HG02943 (cell line): Measurements from ENCODE around the gene PDGFRA.

Source experiments
- ATAC-seq: cut with Tn5 transposase; IDR thresholded peaks from one replicate; pipeline ENCODE4 v1.9.1; 2021; ENCODE audit warnings: mild to moderate bottlenecking, low read depth, moderate library complexity; ENCODE audit not compliant: unreplicated experiment

PDGFRA gene

DNA sequence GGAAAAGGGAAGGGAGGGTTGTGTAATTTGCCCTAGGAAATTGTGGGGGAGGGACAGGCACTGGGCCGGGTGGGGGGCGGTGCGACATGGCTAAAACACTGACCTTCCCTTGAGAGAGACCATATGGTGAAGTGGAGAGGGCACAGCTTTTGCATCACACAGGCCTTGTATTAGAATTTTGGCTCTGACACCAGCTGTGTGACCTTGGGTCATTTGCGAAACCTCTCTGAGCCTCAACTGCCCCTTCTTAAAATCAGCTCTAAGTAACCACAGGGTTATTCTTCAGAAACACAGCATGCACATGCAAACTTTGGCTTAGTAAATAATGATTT, 25.8 kb downstream of the PDGFRA start:
- ATAC-seq, result no peak

DNA sequence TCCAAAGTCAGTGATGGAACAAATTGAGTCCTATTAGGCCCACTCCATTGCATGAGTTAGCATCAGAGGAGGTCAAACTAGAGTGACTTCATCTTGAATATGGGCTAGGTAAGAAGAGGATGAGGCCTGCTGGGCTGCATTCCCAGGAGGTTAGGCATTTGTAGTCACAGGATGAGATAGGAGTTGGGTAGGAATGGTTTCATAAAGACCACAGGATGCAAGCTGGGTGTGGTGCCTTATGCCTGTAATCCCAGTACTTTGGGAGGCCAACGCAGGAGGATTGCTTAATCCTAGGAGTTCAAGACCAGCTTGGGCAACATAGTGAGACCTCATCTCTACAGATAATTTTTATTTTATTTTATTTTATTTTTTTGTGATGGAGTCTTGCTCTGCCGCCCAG, 26.8 kb downstream of the PDGFRA start:
- ATAC-seq, result no peak

DNA sequence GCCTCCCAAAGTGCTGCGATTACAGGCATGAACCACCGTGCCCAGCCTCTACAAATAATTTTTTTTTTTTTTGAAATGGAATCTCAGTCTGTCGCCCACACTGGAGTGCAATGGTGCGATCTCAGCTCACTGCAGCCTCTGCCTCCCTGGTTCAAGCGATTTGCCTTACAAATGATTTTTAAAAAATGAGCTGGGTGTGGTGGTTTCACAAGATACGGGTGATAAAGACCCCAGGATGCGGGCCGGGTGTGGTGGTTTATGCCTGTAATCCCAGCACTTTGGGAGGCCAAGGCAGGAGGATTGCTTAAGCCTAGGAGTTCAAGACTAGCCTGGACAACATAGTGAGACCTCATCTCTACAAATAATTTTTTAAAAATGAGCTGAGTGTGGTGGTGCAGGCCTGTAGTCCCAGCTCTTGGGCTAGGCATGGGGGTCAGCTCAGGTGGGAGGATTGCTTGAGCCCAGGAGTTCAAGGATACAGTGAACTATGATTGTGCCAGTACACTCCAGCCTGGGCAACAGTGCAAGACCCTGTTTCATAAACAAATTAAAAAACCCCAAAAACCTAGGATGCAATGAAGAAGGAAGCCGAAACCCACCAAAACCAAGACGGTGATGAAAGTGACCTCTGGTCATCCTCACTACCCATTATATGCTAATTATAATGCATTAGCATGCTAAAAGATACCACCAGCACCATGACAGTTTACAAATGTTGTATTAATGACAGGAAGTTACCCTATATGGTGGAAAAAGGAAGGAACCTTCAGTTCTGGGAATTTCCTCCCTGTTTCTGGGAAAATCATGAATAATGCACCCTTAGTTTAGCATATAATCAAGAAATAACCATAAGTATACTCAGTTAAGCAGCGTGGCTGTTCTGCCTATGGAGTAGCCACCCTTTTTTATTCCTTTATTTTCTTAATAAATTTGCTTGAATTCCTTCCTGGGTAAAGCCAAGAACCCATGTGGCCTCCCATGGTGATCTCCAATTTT, 27.7 kb downstream of the PDGFRA start:
- ATAC-seq, result no peak

DNA sequence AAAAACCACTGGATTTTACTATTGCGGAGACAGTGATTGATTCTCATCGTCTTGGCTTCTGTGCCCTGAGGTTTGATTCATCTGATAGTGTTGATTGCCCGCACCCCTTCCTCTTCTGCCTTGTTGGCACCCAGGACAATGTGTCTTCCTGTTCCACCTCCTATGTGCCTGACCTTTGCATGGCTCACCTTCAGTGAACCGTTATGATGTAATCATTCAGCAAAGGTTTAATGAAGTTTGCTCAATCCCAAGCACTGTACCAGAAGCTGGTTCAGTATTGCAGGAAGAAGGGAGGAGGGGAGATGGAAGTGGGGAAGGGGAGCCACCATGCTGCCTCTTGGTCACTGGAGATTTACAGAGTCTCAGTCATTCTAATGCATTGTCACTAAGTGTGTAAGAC, 36.3 kb downstream of the PDGFRA start:
- no peak for ATAC-seq

DNA sequence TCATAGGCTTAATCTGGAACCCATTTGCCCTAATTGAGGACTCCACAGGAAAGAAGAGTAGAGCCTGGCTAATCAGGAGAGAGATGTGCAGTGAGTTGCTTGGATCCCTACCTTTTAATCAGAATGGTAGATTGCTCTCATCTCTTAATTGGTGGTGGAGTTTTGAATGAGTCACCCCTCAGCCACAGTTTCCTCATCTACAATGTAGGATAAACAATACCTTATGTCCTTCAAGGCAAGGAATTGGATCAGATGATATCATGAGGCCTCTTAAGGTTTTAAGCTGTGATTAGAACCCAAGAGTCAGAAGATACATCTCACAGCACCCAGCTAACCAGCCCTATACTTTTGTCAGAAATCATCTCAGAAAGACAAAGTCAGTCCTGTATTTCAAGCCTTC, 39.1 kb downstream of the PDGFRA start:
- ATAC-seq, result no peak

DNA sequence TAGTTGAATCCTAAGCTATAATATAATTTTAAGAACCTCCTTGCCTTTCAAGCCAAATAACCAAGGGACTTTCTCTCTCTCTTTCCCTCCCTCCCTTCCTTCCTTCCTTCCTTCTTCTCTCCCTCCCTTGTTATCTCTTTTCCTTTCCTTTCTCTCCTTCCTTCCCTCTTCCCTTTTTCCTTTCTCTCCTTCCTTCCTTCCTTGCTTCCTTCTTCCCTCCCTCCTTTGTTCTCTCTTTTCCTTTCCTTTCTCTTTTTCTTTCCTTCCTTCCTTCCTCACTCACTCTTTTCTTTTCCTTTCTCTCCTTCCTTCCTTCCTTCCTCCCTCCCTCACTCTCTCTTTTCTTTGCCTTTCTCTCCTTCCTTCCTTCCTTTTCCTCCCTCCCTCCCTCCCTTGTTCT, 42.4 kb downstream of the PDGFRA start:
- ATAC-seq, result no peak

DNA sequence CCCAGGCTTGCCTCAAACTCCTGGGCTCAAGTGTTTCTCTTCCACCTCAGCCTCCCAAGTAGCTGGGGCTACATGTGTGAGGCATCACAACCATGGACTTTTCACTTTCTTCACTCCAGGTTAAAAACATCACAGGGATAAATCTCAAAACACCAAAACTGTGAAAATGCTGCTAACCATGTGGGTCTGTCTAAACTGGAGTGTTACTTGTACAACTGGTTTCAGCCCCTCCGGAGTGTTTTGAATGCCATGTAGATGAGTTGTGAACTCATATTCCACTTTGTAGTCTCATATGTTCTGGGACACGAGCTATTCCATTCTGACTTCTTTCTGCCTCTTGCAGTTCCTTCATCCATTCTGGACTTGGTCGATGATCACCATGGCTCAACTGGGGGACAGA, 43.0 kb downstream of the PDGFRA start:
- ATAC-seq, result no peak

DNA sequence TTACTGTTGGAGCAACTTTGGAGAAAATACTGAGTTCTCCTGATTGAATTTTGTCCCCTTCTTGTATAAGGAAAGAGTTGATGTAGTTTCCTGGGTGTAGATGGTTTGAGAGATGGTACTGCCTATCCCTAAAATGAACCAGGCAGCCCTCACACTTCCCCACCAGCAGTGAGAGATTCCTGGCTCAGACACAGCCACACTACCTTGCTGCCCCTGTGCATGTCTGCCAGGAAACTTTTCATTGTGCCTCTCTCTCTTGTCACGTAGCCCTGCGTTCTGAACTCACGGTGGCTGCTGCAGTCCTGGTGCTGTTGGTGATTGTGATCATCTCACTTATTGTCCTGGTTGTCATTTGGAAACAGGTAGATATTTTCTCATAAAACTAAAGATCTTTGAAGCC, 45.2 kb downstream of the PDGFRA start:
- no peak for ATAC-seq

DNA sequence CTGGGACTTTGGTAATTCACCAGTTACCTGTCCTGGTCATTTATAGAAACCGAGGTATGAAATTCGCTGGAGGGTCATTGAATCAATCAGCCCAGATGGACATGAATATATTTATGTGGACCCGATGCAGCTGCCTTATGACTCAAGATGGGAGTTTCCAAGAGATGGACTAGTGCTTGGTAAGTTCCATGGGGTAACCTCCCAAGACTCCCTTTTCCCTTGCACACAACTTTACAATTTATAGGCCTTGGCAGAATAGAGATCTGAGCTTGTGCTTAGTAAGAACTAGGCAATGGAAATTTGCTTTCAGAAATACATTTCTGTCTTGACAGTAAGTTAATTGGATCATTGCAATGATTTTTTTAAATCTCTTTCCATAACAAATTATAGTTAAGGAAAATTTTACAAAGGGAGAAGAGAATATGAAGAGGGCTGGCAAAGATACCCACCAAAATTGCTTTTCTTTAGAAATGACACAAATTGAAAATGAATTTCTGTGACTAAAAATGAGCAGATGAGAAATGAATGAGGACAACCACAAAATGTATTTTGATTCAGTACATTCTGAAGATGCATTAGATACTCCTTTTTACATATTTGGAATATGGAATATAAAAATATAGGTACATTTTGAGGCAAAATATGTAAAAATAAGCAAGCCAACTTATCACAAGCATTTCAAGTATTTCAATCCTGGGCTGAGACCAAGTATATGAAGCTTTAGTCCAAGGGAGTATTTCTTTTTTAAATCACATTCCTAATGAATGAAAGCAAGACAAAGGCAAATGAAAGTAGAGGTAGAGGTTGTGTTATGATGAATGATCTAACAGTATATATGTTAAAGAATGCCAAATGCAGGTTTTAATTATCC, 45.9 kb downstream of the PDGFRA start:
- ATAC-seq, result no peak

DNA sequence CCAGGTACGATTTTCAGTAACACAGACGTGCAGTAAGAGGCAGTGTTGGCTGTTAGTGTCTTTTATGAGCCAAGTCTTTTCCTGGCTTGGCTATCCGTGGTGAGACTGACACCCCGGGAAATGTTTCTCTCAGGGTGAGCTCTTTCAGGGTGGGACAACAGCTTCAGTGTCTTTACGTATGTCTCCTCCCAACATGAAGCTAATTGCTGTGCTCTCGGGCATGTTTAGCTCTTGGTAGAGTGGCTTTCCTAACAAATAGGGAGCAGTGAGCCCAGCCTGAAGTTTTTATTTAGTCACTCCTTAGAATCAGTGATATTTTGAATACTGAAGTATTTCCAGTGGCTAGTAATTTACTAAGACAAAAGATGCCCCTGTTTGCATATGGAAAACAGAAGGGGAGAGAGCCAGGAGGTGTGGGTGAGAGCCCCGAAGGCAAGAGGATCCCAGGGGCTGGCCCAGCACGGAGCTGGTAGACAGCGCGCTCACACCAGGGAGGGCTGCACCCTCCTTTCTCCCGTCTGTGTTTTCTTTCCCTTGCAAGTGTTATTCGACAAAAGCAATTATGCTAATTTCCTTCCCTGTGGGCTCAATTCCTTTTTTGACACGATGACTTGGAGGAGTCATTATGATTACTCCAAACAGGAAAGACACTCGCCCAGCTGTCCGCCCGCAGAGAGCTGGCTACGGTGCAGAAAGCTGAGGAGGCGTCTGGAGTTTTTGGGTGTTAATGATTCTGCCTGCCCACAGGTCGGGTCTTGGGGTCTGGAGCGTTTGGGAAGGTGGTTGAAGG, 47.7 kb downstream of the PDGFRA start:
- no peak for ATAC-seq

DNA sequence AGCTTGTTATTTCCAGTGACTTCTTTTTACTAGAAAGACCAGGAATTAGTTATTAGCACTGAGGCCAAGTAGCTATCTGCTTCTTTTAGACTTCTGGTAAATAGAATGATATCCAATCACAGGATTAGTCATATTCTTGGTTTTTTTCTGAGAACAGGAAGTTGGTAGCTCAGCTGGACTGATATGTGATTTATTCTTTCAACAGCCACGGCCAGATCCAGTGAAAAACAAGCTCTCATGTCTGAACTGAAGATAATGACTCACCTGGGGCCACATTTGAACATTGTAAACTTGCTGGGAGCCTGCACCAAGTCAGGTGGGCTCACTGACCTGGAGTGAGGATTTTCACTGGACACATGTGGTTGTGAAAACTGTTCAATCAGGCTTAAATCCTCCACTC, 48.6 kb downstream of the PDGFRA start:
- ATAC-seq, result no peak

DNA sequence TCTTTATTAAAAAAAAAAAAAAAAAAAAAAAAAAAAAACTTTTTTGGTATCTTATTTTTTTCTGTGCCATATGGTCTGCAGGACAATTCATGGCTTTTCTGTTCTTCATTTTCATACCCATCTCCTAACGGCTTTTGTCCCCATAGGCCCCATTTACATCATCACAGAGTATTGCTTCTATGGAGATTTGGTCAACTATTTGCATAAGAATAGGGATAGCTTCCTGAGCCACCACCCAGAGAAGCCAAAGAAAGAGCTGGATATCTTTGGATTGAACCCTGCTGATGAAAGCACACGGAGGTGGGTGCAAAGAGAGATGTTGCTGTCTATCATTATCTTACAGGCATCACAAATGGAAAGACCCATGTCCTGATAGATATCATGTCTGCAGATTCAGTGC, 49.1 kb downstream of the PDGFRA start:
- no peak for ATAC-seq

DNA sequence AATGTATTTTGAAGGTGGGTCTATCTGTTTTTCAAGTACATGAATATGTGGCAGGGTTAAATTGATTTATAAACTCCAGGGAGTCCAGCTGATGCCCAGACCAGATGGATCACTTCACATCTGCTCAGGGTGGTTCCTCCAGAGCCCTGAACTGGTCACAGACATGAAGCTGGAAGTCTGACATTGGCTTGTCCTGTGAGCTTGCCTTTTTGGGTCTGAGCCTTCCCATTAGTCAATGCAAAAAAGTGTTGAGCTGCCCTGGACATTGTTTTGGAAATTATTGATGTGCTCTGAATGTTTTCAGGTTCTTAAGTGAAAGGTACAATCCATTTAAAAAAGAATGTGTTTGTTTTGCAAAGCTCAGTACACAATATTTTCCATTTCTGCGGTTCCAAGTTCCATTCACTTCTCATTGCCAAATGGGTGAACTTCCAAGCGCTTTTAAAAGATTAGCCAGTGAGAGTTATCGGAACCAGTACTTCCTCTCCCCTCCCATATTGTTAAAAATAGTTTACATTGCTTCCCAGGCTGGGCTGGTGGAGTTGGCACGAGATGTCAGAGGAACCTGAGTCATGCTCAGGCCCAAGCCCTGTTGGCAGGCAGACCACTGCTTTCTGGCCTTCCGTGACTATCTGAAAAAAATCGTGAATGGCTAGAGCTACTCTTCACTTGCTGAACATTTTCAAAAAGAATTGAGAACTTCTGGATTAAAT, 52.1 kb downstream of the PDGFRA start:
- ATAC-seq, result no peak

DNA sequence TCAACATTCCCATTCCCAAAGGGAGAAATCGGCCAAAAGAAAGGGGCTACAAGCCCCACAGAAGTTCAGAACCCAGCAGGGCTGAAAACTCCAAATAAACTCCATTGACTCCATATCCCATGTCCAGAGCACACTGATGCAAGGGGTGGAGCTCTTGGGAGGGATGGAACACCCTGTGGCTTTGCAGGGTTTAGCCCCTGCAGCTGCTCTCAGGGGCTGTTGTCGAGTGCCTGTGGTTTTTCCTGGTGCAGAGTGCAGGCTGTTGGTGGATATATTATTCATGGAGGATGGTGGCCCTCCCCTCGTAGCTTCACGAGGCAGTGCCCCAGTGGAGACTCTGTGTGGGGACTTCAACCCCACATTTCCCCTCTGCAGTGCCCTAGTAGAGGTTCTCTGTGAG, 53.7 kb downstream of the PDGFRA start:
- ATAC-seq, result no peak

DNA sequence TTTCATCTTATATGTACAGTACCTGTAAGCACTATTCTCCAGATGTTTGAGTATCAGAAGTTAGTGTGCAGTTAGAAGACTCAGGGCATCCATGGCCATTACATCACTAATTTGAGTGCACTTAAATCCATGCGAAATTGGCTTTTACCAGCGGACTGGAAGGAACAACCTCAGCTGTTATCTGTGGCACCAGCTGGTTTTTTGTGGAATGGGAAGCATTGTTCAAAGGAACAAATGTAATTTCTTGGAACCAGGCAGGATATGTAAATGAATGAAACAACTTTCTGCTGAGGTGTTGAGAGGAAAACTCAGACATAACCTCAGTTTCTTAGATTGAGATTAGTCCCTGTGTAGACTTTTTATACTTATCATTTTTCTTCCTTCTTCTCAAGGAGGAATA, 60.2 kb downstream of the PDGFRA start:
- ATAC-seq, result no peak

DNA sequence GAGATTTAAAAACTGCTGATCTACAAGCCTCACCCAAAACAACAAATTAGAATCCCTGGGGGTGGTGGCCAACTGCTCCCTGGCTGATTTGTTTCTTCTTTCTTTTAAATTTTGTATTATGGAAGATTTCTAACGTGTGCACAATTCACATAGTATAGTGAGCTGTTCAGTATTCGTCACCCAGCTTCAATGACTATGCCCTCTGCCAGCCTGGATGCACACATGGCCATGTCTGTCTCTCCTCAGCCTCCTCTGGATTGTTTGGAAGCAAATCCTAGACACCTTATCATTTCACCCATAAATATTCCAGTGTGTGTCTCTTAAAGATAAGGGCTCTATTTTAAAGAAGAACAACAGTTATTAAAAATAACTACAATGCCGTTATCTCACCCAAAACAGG, 61.9 kb downstream of the PDGFRA start:
- ATAC-seq, result no peak

DNA sequence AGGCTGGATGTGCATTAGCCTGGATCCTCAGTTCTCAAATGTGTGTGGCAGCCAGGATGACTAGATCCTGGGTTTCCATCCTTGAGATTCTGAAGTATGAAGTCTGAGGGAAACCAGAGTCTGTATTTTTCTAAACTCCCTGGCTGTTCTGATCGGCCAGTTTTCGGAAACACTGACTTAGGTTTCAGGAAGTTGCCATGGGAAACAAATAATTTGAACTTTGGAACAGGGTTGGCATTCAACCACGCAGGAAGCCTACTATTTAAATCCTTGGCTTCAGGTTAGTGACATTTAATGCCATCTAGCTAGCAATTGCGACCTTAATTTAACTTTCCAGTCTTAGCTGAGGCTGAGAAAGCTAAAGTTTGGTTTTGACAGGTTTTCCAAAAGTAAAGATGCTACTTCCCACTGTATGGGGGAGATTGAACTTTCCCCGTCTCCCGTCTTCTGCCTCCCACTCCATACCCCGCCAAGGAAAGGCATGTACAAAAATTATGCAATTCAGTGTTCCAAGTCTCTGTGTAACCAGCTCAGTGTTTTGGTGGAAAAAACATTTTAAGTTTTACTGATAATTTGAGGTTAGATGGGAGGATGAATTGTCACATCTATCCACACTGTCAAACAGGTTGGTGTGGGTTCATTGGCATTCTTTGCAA, 67.6 kb downstream of the PDGFRA start:
- no peak for ATAC-seq

DNA sequence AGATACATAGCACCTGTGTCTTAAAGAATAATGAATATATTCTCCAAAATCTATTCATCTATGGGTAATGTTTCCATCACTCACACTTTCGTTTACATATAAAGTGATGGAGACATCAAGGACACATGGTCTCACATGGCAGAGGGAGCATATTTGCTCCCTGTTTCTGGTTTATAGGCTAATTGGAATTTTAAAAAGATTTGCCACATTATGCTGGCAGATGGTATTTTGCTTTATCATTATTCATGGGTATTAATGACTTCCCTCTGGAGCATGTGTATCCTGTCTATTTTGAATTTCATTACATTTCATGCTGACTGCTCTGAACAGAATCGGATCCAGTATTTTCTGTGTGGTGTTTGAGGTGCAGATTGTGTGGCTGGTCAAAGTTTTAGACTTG, 79.0 kb downstream of the PDGFRA start:
- no peak for ATAC-seq
